ENCODE data around the gene LRCH3.

DNA sequence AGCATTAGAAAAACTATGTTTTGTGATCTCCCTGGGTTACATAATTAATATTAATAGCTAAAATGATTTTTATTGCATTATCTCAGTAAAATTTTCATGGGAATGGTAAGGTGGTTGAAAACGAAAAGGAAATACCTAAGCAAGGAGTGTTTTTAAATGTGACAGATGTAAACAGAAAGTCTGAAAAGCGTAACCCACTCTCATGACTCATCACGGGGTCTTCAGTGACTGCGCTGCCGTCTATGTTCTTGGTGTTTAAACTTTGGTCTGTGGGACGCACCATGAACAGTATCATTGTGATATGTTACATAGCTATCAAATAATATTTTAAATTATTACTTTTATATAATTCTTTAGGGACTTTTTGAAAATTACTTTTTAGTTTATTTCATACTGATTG is 19.8 kb downstream of the LRCH3 start:
- TF ChIP-seq, protein P1, sequence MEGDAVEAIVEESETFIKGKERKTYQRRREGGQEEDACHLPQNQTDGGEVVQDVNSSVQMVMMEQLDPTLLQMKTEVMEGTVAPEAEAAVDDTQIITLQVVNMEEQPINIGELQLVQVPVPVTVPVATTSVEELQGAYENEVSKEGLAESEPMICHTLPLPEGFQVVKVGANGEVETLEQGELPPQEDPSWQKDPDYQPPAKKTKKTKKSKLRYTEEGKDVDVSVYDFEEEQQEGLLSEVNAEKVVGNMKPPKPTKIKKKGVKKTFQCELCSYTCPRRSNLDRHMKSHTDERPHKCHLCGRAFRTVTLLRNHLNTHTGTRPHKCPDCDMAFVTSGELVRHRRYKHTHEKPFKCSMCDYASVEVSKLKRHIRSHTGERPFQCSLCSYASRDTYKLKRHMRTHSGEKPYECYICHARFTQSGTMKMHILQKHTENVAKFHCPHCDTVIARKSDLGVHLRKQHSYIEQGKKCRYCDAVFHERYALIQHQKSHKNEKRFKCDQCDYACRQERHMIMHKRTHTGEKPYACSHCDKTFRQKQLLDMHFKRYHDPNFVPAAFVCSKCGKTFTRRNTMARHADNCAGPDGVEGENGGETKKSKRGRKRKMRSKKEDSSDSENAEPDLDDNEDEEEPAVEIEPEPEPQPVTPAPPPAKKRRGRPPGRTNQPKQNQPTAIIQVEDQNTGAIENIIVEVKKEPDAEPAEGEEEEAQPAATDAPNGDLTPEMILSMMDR (IDR thresholded peaks at IDR 0.05; ENCODE audit: insufficient read depth, low read depth, low read length), result no peak
- no peak for TF ChIP-seq EZH2 (IDR thresholded peaks at IDR 0.05; ENCODE audit: insufficient read depth, low read length)
